Aorta (tissue), 5 donors: Measurements from ENCODE around the gene HSPB6. TPM values are rescaled to one million over a fixed set of nuclear protein-coding genes. Genes with fewer than 3 reads are reported as not detected.

Experiments
- ATAC-seq: fragments of 200-7000 bp; cut with Tn5 transposase; one replicate; pipeline ENCODE4 v1.9.1; 2022; ENCODE audit warnings: moderate library complexity; ENCODE audit not compliant: low FRiP score
- DNase-seq, 2 donors: peaks; one replicate each; pipeline ENCODE4 v3.0.0-alpha.2; 2020
- H3K27ac ChIP-seq, 2 donors: one replicate each; pipeline ENCODE4 v1.5.1; 2013; ENCODE audit warnings: low read length in 2 of 2, mild to moderate bottlenecking in 2 of 2, moderate library complexity in 2 of 2, control low read depth in 1 of 2, inconsistent platforms in 1 of 2, low read depth in 1 of 2
- H3K27me3 ChIP-seq, 2 donors: one replicate each; pipeline ENCODE4 v1.6.1; 2013; ENCODE audit warnings: control low read depth in 1 of 2, low read length in 1 of 2, mild to moderate bottlenecking in 1 of 2, moderate library complexity in 1 of 2; ENCODE audit not compliant: insufficient read depth in 2 of 2, control insufficient read depth in 1 of 2
- H3K36me3 ChIP-seq, 2 donors: one replicate each; pipeline ENCODE4 v1.6.1; 2013; ENCODE audit warnings: control low read depth in 1 of 2, low read length in 1 of 2, mild to moderate bottlenecking in 1 of 2; ENCODE audit not compliant: insufficient read depth in 2 of 2, control insufficient read depth in 1 of 2
- H3K4me1 ChIP-seq, 2 donors: one replicate each; pipeline ENCODE4 v1.6.1; 2013; ENCODE audit warnings: low read length in 2 of 2, control low read depth in 1 of 2, mild to moderate bottlenecking in 1 of 2, moderate library complexity in 1 of 2; ENCODE audit not compliant: insufficient read depth in 2 of 2, control insufficient read depth in 1 of 2
- H3K4me3 ChIP-seq, 2 donors: one replicate each; pipeline ENCODE4 v1.5.1; 2013; ENCODE audit warnings: low read length in 2 of 2, control low read depth in 1 of 2, mild to moderate bottlenecking in 1 of 2
- H3K9me3 ChIP-seq: one replicate; pipeline ENCODE4 v1.6.1; 2013; ENCODE audit warnings: mild to moderate bottlenecking, low read length; ENCODE audit not compliant: control insufficient read depth
- WGBS, 2 donors: extraction: QIAGEN DNeasy Blood & Tissue Kit; methylation state at CpG; one replicate each; pipeline ENCODE4 v1.1.7; 2013; 5-methylcytosine and 5-hydroxymethylcytosine counted together
- intact Hi-C, 2 donors: fragments of 100-400 bp; cut with DNase I; formaldehyde crosslinking; loops; one replicate each; pipeline versions ENCODE4 v1.14.2 to v1.15.0; 2022
- polyA plus RNA-seq, 2 donors: library from polyadenylated mRNA; stranded (reverse); fragments of 200-250 nt; gene quantifications; one replicate each; pipeline ENCODE4 v1.2.3, GENCODE V29; 2013
- total RNA-seq, 2 donors: library from RNA; stranded (reverse); fragmentation: NEBNext Ultra II Directional; extraction: Animal tissue kit (Norgen Biotek cat#: 25700); gene quantifications; one replicate each; pipeline ENCODE4 v1.2.1, GENCODE V29; 2021
- donor health status: healthy with polysubstance abuse.
- donor health status: Bipolar disorder and iron deficiency.
- donor health status: DM: no; HTN: no; CAD: no.
- donor health status: DM: no; HTN: no; CAD: no.
- donor health status: DM: yes; HTN: yes; CAD: no.

Gene HSPB6
- total and polyA plus RNA-seq, 4 donors = 73.9 to 152 (median 140) TPM

DNA sequence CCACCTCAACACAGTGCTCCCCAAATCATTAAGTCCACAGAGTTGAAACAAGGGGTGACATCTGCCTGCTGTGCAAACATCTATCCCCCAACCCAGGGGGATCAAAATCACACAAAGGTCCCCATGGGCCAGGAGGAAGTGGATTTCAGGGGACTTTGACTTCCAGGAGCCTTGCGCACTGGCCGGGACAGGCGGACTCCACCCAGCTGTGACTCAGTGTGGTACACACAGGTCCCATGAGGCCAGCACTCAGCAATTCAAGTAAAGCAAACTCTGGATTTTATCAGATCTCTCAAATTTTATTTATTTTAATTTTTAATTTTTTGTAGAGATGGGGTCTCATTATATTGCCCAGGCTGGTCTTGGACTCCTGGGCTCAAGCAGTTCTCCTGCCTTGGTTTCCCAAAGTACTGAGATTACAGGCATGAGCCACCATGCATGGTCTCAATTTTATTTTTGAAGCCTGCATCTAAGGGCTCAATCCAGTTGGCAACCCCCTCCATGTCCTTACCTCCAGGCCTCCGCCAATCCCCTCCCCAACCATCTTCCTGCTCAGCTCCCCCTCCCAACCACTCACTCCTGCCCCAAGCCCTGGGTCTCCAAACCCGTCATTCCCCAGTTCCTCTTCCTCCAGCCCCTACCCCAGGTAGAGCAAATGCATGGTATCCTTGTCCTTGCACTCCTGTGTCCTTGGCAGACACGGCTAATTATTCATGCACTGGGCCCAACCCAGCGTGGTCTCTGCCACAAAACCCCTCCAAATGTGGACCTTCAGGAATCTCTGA is 36.7 kb upstream of the HSPB6 start:
- WGBS, 2 donors = 69% methylated on average over 7 of the region's 7 CpGs
- H3K27ac ChIP-seq = no peak overlapping the region
- no peak for DNase-seq
- no peak for ATAC-seq
- no peak overlapping the region for H3K4me3 ChIP-seq
- intact Hi-C loops = no loop called here
- H3K4me1 ChIP-seq = no peaks in the 10 kb centered on the region
- H3K27me3 ChIP-seq = no peaks in the 10 kb centered on the region
- H3K36me3 ChIP-seq = no peaks in the 10 kb centered on the region
- H3K9me3 ChIP-seq = no peaks in the 10 kb centered on the region

DNA sequence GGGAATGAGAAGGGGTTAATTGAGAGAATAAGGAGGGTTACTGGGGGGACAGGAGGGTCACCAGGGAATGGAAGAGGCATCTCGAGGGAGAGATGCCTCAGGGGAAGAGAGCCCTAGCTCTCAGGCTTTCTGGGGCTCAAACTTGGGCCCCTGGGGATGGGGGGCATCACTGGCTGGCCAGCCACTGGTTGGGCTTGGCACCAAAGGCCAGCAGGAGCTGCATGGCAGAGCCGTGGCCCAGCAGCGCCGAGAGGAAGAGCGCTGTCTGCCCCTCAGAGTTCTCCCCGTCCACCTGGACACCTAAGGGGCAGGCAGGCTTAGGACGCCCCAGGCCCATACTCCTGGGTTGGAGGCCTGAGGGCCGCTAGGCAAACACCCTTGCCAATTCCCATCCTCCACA is 36.1 kb upstream of the HSPB6 start:
- DNase-seq (no peak), ATAC-seq (no peak)
- no peak overlapping the region for H3K27ac ChIP-seq
- H3K4me1 ChIP-seq = no peaks in the 10 kb centered on the region
- H3K36me3 ChIP-seq = no peaks in the 10 kb centered on the region
- intact Hi-C loops = no loop called here
- WGBS, 2 donors = 68 to 70% methylated on average over 5 to 8 of the region's 8 CpGs
- no peaks in the 10 kb centered on the region for H3K27me3 ChIP-seq
- H3K9me3 ChIP-seq = no peaks in the 10 kb centered on the region
- no peak overlapping the region for H3K4me3 ChIP-seq

- WGBS, 2 donors = 82 to 86% methylated on average over 15 of the region's 15 CpGs
- intact Hi-C loops = no loop called here
- no peak overlapping the region for H3K27ac ChIP-seq
- DNase-seq (no peak), ATAC-seq (no peak)
- H3K4me3 ChIP-seq = no peak overlapping the region
- H3K27me3 ChIP-seq = no peaks in the 10 kb centered on the region
- no peaks in the 10 kb centered on the region for H3K4me1 ChIP-seq
- H3K36me3 ChIP-seq = no peaks in the 10 kb centered on the region
- no peaks in the 10 kb centered on the region for H3K9me3 ChIP-seq
Observed at GRCh38 chr19:35792312-35792711, 35.5 kb upstream of the HSPB6 start.

DNA sequence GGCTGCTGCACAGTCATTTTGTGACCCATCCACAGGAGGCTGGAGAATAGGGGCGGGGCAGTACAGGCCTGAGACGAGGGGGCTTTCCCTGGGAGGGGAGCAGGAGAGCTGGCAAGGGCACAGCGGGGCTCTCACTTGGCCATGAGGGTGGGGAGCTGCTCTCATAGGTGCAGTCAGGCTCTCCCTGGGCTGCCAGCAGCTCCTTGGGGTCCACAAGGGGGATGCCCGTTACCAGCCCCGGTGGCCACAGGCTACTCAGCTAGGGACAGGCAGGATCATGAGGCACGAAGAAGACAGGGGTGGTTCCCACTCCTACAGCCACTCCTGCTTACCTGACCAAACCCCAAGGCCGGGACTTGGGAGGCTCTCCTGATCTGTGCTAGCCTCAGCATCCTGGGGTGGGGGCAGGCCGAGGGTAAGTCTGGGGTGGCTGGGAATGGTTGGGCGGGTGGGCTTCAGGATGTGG is 35.0 kb upstream of the HSPB6 start:
- no peaks in the 10 kb centered on the region for H3K36me3 ChIP-seq
- no peaks in the 10 kb centered on the region for H3K9me3 ChIP-seq
- intact Hi-C loops = no loop called here
- 87 to 88% methylated on average over 9 of the region's 9 CpGs for WGBS, 2 donors
- no peak overlapping the region for H3K4me3 ChIP-seq
- H3K27ac ChIP-seq = no peak overlapping the region
- no peak for DNase-seq
- no peaks in the 10 kb centered on the region for H3K27me3 ChIP-seq
- H3K4me1 ChIP-seq = no peaks in the 10 kb centered on the region
- no peak for ATAC-seq

GRCh38 chr19:35790981-35791813 is 34.4 kb upstream of the HSPB6 start:
- no peaks in the 10 kb centered on the region for H3K36me3 ChIP-seq
- intact Hi-C loops = no loop called here
- 61% methylated on average over 20 of the region's 20 CpGs for WGBS, 2 donors
- no peak for DNase-seq
- no peak for ATAC-seq
- H3K4me3 ChIP-seq = no peak overlapping the region
- no peaks in the 10 kb centered on the region for H3K9me3 ChIP-seq
- no peaks in the 10 kb centered on the region for H3K27me3 ChIP-seq
- no peaks in the 10 kb centered on the region for H3K4me1 ChIP-seq
- no peak overlapping the region for H3K27ac ChIP-seq

DNA sequence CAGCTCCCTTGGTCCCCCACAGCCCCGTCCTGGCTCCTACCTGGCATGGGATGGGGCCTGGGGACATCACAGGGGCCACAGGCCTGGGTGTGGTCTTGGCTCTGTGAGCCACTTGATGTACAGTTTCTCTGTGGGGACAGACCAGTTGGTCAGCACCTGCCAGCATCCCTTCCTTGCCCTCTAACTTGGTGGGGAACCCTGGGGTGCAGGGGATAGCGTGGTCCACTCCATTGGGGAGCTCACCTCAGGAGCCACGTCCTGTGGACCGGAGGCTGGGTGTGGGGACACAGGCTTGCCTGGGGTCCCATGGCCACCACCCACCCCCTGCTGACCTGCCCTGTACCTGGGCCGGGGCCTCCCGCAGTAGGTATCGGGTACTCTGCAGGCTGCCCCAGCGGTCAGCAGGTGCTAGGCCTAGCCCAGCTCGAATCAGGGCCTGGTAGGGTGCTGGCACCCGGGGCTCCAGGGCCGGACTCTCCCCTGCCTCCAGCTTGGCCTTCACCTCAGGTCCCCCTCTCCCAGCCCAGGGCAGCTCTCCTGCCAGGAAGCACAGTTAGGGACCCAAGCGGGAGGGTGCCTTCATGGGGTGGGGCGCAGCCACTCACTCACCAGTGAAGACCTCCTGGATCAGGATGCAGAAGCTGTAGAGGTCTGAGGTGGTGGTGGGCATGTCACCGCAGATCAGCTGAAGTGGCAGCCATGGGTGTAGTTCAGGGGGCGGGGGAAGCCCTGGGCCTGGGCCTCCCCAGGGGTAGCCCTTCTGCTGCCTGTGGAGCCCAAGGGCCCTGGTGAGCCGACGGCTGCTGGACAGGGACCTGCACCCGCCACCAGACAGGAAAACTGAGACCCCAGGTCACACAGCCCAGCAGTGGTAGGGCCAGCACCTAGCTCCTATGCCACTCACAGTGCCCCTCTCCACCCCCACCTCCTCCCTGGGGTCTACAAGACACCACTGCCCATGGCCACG is 33.4 kb upstream of the HSPB6 start:
- DNase-seq (no peak), ATAC-seq (no peak)
- H3K36me3 ChIP-seq = no peaks in the 10 kb centered on the region
- H3K9me3 ChIP-seq = no peaks in the 10 kb centered on the region
- 82% methylated on average over 19 of the region's 19 CpGs for WGBS, 2 donors
- intact Hi-C loops = no loop called here
- no peaks in the 10 kb centered on the region for H3K27me3 ChIP-seq
- no peak overlapping the region for H3K4me3 ChIP-seq
- H3K4me1 ChIP-seq = no peaks in the 10 kb centered on the region
- no peak overlapping the region for H3K27ac ChIP-seq

DNA sequence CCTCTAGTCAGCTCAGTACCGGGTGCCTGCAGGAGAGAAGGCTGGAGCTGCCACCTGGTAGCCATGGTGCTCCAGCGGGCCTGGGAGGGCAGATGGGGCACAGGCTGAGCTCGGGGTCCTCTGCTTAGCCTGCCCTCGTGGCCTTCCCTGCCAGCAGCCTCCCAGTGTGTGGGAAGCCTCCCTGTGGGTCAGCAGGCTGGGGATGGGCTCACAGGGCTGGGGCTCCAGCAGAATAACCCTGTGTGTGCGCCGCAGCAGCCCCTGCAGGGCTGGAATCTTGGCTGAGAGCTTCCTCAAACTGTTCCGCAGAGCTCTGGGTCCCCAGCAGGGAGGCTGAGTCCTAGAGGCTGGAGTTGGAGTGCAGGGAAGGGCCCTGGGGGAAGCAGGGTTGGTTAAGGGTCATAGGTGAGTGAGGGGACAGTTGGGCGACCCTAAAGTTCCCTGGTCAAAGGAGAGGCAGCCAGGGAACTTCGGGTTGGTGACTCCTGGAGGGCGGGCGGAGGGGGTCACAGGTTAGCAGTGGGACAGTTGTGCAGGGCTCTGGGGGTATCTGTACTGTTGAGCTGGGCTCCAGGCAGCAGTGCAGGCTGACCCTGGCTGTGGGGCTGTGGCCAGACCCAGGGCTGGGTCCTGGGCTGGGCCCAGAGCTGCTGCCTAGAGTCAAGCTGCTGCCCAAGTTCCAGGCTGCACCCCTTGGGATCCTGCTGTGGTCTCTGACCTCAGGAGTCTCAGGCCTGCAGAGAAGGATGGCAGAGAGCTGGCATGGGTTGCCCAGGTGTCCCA is 32.6 kb upstream of the HSPB6 start:
- Histone ChIP-seq H3K4me1 (no peaks in the 10 kb centered on the region), H3K9me3 (no peaks in the 10 kb centered on the region), H3K27me3 (no peaks in the 10 kb centered on the region), H3K36me3 (no peaks in the 10 kb centered on the region), H3K27ac (no peak overlapping the region), H3K4me3 (no peak overlapping the region)
- intact Hi-C loops = no loop called here
- WGBS, 2 donors = 78 to 82% methylated on average over 10 to 11 of the region's 11 CpGs
- DNase-seq (no peak), ATAC-seq (no peak)
